ENCODE results near the gene CHRNA4. TPM values are rescaled to one million over a fixed set of nuclear protein-coding genes. Genes with fewer than 3 reads are reported as not detected.

The CHRNA4 gene
- total and polyA plus RNA-seq, 7 donors: 0.01 to 0.41 (median 0.24) TPM; not detected in 4

- H3K4me3 ChIP-seq: no peak overlapping the region
- WGBS, 3 donors: 96 to 97% (median 96%) methylated on average over 8 of the region's 8 CpGs
- no peaks in the 10 kb centered on the region for H3K4me1 ChIP-seq
- DNase-seq (peak in 1 of 2 donors; percentile 18), ATAC-seq (no peak)
- intact Hi-C loops (cut with DNase I): no loop called here
- peaks cover 0 to 69% (median 18%) of the 10 kb centered on the region in 3 donors for H3K27me3 ChIP-seq (ENCODE audit: insufficient read depth in 3 of 3, low read length in 2 of 3)
- no peak overlapping the region for H3K27ac ChIP-seq
- no peak for TF ChIP-seq CTCF (IDR thresholded peaks at IDR 0.05)
- H3K9me3 ChIP-seq: peaks cover 4% of the 10 kb centered on the region
- H3K36me3 ChIP-seq (ENCODE audit: insufficient read depth in 1 of 2, low read depth in 1 of 2): no peaks in the 10 kb centered on the region
These were observed 29.3 kb downstream of the CHRNA4 start for GRCh38 chr20:63331741-63332400.

DNA sequence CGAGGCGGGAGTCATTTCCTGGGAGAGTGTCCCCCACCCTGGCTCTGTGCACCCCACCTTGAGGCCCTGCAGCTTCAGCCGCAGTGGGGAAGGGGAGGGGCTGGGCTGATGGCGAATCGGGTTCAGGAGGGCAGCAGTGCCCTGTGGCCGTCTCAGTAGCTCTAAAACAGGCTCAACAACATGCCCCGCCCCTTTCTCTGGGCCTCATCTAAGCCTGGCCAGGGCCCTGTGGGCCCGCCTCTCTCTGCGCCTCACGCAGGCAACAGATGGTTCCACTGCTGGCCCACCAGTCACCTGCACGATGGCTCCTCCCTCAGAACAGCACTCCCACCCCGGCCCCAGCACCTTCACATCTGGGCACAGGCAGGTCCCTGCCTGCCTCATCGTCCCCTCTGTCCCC, 30.2 kb downstream of the CHRNA4 start:
- peak; percentile 3 to 27 for DNase-seq
- ATAC-seq: peak in 1 of 4 donors; percentile 14
- WGBS, 3 donors: 33 to 40% (median 34%) methylated on average over 13 of the region's 13 CpGs
- intact Hi-C loops (cut with DNase I): no loop called here
- no peak overlapping the region for H3K27ac ChIP-seq
- peaks cover 0 to 69% (median 18%) of the 10 kb centered on the region in 3 donors for H3K27me3 ChIP-seq (ENCODE audit: insufficient read depth in 3 of 3, low read length in 2 of 3)
- H3K36me3 ChIP-seq (ENCODE audit: insufficient read depth in 1 of 2, low read depth in 1 of 2): no peaks in the 10 kb centered on the region
- H3K9me3 ChIP-seq: peaks cover 4% of the 10 kb centered on the region
- no peak overlapping the region for H3K4me3 ChIP-seq
- H3K4me1 ChIP-seq: no peaks in the 10 kb centered on the region
- no peak for TF ChIP-seq CTCF (IDR thresholded peaks at IDR 0.05)

- intact Hi-C loops (cut with DNase I): no loop called here
- peak; percentile 6 to 39 for DNase-seq
- H3K27me3 ChIP-seq (ENCODE audit: insufficient read depth in 3 of 3, low read length in 2 of 3): peaks cover 0 to 65% (median 18%) of the 10 kb centered on the region in 3 donors
- no peak for TF ChIP-seq CTCF (IDR thresholded peaks at IDR 0.05)
- peaks cover 4% of the 10 kb centered on the region for H3K9me3 ChIP-seq
- no peaks in the 10 kb centered on the region for H3K36me3 ChIP-seq (ENCODE audit: insufficient read depth in 1 of 2, low read depth in 1 of 2)
- H3K4me3 ChIP-seq: no peak overlapping the region
- H3K27ac ChIP-seq: no peak overlapping the region
- H3K4me1 ChIP-seq: no peaks in the 10 kb centered on the region
- ATAC-seq: no peak
- 44 to 57% (median 48%) methylated on average over 17 to 20 of the region's 20 CpGs for WGBS, 3 donors
These were observed 30.9 kb downstream of the CHRNA4 start for GRCh38 chr20:63330084-63330760.

GRCh38 chr20:63329331-63330083, 31.6 kb downstream of the CHRNA4 start:
- TF ChIP-seq CTCF (IDR thresholded peaks at IDR 0.05): no peak

More at GRCh38 chr20:63329331-63330083, 31.6 kb downstream of the CHRNA4 start:
- 85 to 91% (median 86%) methylated on average over 18 of the region's 18 CpGs for WGBS, 3 donors
- DNase-seq (peak; percentile 5 to 39), ATAC-seq (no peak)
- Histone ChIP-seq H3K4me1 (no peaks in the 10 kb centered on the region), H3K36me3 (ENCODE audit: insufficient read depth in 1 of 2, low read depth in 1 of 2) (no peaks in the 10 kb centered on the region), H3K27ac (no peak overlapping the region), H3K27me3 (ENCODE audit: insufficient read depth in 3 of 3, low read length in 2 of 3) (peaks cover 0 to 67% (median 18%) of the 10 kb centered on the region in 3 donors), H3K4me3 (no peak overlapping the region), H3K9me3 (peaks cover 4% of the 10 kb centered on the region)
- intact Hi-C loops (cut with DNase I): no loop called here

All from psoas muscle (tissue), 8 donors.